Vagina (tissue), 2 donors: ENCODE results near the gene HK3.

Experiments
- CTCF ChIP-seq, 3 experiments: fragments of 450-650 bp in 2 of 3; fragments of 200-600 bp in 1 of 3; sonication (generic) in 1 of 3; IDR thresholded peaks; one replicate each; pipeline ENCODE4 v1.5.1; 2017 to 2019; ENCODE audit warnings: antibody characterized with exemption in 3 of 3, mild to moderate bottlenecking in 2 of 3, moderate library complexity in 2 of 3
- POLR2AphosphoS5 ChIP-seq, 2 donors: sonication (generic); formaldehyde crosslinking; IDR thresholded peaks; one replicate each; pipeline ENCODE4 v1.9.0; 2017; ENCODE audit warnings: antibody characterized with exemption in 2 of 2, mild to moderate bottlenecking in 2 of 2, low read depth in 1 of 2; ENCODE audit not compliant: insufficient read depth in 1 of 2

GRCh38 chr5:176868126-176868525 lies 31.0 kb downstream of the HK3 start:
- TF ChIP-seq POLR2AphosphoS5 (IDR thresholded peaks at IDR 0.05; ENCODE audit: insufficient read depth in 1 of 2, low read depth in 1 of 2) (no peak), CTCF (IDR thresholded peaks at IDR 0.05) (no peak)
